Activated CD4-positive, alpha-beta T cell treated with anti-CD3 and anti-CD28 coated beads for 24 hours (primary cell): ENCODE results near the gene IRF2BP2.
A peak's percentile ranks its signal among the peaks of the same experiment; 100 is the strongest.
"Not testable (repeated sequence)": the region's sequence is repeated elsewhere in the genome, so short reads cannot be mapped to it uniquely, and the experiment has no call there.

Experiments used
- DNase-seq, 2 donors: peaks; one replicate each; pipeline ENCODE4 v3.0.0-alpha.2; 2020; ENCODE audit warnings: low read depth in 2 of 2

Gene IRF2BP2

DNA sequence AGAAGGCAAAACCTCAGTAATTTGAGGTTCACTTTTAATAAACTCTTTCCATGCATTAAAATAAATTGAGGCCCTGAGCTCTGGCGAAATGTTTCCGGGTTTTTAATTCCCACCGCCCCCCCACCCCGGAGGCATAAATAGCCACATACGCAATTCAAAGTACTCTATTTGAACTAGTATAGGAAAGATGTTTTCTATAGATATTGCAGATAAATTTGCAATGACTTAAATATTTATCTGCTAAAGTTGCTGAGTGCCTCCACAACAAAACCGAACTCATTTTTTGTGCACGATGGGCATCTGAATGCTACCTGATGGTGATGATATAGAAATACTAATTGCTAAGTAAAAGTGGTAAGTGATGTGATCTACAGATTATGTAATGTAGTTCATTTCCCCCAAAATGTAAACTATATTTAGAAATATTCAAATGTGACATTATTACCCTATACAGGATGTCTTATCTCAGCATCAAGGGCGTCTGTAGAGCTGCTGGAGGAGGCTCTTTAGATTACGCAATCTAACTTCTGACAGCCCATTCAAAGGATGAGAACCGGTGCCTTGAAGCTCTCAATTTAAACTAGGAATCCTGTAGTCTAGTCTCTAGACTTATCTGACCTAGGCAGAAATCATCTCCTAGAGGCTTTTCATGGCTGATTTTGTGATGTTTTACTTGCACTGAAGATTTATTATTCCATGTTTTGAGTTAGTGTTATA lies 8.5 kb downstream of the IRF2BP2 start:
- no peak for DNase-seq

DNA sequence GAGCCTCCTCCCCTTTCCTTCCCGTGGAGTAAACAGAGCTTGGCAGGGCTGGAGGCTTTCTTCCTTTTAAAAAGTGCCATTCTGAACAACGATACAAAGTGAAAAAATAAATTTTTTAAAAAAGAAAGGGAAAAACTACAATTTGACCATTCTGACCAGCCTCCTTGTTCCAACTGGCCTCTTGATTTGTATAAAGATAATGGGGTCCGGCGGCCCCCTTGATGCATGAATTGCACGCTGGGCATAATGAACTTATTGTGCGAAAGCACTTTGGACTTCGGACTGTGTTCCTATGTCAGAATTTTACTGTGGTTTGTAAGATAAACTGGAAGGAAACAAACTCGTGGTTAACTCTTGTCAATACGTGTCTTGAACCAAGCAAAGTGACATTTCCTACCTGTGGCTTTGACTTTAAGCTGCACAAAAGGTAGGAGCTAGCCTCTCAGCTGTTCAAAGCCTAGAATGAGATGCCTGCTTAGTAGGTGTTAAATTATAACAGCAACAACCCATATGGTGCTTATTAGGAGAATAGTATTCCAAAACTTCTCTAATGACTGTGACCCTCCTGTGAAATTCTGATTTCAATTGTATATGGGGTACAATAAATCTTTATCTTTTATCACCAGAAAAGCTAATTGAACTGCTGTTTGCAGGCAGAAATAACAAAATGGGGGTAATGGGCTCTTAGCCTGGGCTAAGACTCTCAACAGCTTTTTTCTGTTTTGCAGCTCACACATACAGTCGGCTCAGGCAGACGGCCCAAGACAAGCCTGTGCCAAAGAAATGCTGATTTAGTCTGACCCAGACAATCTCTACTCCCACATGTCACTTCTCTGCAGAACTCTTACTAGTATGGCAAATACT lies 9.3 kb downstream of the IRF2BP2 start:
- no peak for DNase-seq

DNA sequence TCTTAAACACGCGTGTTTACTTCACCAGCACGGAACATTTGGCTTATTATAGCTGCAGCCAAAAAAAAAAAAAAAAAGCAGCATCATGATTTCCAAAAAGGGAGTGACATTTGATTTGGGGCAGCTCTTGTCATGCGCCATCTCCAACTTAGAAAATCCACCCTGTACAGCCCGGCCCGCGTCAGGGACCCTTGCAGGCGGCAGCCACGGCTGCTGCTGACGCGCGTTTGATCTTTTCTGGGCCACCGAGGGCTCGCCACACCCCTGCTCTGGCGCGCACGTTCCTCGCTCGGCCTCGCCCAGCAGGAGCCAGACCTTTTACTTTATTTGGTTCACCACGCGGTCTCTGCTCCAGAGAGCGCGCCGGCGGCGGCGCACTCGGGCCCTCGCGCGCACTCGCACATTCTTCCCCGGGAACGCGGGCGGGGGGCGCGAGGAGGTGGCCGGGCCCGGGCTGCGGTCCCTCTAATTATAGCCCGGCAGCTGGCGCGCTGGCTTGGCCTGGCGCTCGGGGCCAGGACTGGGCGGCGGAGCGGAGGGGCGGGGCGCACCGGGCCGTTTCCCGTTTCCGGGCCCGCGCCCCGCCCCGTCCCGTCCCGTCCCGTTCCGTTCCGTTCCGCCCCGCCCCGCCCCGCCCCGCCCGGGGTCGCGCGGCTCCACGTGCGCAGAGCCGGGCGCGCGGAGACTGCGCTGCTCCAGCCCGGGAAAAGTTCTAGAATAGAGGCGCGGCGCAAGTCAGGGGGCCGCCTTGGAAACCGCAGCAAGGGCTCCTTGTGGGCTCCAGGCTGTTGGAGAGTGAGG lies 10.2 kb downstream of the IRF2BP2 start:
- DNase-seq: peak; percentile 56 to 70

DNA sequence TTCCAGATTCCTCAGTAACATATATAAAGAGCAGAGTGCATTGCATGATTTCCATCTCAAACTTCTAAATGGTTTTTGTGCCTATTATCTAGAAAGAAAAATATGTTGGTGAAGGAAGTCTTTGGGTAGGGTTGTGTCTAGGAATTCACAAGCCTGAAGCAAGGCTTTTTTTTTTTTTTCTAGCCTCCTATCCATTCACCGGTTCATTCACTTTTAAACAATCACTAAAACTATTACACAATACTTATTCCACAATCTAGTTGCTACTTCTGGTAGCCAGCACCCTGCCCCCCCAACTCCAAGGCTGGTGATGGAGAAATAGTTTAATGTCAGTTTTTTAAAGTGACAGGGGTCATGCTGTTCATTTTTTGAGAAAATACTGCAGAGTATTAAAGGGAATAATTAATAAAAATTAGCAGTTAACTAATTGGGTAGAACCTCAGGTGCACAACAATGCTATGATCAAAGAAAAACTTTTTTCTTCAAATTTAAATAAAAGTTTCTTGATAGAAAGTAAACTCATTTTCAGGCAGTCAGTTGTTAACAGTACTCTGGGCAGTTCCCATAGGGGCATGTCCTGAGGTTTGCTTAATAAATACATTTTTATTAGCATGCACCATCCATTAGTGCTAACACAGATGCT lies 10.9 kb downstream of the IRF2BP2 start:
- DNase-seq: no peak

DNA sequence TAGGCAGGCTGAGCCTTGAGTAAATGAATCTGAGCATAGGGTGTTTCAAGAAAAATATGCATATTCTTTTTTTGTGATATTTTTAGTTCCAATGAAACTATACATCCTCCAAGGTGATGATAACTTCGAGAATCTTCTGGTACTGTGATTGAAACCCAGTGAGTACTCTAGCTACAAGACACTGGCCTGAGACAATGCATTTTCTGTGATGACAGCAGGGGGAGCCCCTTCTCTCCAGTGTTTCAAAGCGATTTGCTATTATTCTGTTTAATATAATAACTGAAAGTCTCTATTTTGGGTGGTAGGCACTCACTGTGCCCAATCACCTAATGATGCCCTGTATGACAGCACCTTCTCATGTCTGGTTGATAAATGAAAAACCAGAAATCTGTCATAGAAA lies 12.1 kb downstream of the IRF2BP2 start:
- DNase-seq: peak in 1 of 2 donors; percentile 43

DNA sequence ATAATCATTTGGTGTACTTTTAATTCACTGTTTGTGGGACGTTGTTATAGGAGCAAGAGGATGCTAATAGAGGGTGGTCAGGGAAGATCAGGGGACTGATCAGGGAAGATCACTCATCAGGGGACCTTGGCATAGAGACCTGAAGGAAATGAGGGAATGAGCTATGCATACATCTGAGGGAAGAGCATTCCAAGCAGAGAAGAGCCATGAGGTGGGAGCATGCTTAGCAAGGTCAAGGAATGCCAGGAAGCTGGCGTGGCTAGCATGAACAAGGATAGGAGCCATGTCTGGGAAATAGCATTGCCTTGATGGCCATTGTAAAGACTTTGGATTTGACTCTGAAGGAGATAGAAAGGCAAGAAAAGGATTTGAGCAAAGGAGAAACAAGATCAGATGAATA lies 14.1 kb downstream of the IRF2BP2 start:
- DNase-seq: no peak

DNA sequence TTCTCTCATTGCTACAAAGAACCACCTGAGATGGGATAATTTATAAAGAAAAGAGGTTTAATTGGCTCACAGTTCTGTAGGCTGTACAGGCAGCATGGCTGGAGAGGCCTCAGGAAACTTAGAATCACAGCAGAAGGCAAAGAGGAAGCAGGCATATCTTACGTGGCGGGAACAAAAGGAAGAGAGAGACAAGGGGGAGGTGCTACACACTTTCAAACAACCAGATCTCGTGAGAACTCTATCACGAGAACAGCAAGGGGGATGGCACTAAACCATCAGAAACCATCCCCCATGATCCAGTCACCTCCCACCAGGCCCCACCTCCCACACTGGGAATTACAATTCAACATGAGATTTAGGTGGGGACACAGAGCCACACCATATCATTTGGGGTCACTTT lies 15.4 kb downstream of the IRF2BP2 start:
- not testable (repeated sequence) for DNase-seq

DNA sequence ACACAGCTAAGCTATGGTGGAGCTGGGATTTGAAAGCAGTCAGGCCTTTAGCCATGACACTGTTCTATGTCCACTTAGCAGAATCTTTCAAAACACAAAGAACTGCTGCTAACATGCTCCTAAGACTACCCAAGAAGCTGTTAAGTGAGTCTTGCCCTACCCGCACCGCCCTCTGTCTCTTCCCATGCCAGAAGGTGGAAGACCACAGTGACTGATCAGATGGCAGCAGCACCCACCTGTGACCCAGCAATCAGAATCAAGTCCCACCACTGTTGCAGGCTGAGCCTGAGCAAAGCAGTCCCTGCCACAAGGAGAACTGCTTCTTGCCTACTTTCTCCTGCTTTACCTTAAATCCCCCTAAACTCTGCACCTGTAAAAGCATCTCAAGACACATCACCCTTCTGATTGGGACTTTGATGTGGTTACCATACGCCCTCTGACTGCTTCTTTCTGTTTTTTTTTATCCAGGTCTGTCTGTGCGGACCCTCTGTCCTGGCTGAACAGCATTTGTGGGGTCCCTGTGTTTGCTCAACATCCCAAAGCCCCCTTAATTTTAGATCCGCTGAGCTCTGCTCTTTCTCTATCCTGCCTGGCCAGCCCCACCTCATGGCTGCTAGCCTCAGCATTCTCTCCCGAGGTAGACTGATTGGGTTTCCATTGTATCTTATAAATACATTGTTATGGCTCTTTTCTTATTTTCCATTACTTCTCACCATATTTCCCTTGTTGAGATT lies 16.0 kb downstream of the IRF2BP2 start:
- no peak for DNase-seq

DNA sequence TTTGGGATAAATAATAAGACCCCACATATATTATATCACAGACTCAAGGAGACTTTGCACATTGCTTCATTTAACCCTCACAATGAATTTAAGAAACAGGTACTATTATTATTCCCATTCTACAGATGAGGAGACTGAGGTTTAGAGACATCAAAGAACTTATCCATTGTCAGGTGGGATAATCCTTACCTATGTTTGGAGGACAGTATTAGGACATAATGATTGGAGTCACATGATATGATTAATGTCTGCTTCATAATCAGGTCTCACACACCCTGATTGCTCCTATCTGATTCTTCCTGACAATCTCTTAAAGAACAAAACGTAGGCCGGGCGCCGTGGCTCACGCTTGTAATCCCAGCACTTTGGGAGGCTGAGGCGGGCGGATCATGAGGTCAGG lies 16.9 kb downstream of the IRF2BP2 start:
- no peak for DNase-seq

DNA sequence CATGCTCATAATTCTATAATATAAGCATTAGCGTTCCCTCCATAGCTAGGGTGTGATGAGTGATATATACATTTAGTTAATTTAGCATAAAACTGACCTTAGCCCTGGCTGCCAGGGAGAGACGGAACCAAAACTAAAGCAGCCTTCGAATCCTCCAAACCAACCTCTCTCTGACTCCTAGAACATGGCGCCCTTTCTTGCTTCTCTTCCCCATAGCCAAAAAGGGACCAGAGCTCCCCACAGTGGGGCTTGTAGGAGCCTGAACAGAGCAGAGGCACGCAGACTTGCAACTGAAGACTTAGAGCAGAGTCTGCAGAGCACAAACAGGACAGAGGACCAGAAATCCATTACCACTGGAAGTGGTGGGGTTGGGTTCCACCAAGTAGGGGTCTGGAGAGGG lies 17.7 kb downstream of the IRF2BP2 start:
- no peak for DNase-seq

DNA sequence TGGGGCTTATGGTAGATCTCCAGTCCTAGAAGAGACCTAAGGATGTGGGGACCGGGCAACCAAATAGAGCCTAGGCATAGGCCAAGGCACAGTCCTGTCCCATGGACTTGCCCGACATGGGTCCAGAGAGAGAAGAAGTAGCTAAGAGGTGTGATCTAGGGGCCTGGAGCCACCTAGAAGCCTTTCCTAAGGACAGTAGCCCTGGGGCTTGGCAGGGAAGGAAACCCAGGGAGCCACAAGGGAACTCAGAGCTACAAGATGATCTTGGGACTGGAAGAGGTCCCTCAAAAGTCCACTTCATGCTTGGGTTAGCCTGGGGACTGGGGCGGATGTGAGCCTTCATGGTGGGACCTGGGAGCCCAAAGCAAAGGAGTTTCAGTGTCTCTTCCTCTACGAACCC lies 18.8 kb downstream of the IRF2BP2 start:
- no peak for DNase-seq

DNA sequence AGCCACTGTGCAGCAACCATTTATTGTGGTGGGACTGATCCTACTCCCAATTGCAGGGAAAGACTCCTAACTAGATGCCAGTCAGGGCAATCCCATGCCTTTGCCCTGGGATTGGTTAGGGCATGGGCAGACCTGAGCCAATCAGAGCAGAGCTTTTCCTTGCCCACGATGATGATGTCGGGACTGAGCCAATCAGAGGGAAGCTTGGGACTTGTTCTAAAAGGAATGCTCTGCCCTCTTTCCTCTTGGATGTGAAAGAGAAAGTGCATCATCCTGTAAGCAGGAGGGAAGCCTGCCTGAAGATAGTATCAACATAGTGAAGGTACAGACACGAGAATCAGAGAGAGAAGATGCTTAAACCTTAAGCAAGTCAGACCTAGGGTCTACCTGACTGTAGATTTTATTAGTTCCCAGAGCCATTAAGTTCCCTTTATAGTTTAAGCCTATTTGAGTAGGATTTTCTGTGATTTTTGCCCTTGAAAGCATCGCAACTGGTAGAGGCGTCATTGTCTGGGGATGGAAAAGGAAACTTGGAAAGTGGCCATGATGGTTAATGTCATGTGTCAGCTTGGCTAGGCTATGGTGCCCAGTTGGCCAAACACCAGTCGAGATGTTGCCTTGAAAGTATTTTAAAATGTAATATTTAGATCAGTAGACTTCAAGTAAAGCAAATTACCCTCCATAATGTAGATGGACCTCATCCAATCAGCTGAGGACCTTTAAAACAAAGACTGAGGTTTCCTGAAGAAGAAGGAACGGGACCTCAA lies 19.9 kb downstream of the IRF2BP2 start:
- no peak for DNase-seq

DNA sequence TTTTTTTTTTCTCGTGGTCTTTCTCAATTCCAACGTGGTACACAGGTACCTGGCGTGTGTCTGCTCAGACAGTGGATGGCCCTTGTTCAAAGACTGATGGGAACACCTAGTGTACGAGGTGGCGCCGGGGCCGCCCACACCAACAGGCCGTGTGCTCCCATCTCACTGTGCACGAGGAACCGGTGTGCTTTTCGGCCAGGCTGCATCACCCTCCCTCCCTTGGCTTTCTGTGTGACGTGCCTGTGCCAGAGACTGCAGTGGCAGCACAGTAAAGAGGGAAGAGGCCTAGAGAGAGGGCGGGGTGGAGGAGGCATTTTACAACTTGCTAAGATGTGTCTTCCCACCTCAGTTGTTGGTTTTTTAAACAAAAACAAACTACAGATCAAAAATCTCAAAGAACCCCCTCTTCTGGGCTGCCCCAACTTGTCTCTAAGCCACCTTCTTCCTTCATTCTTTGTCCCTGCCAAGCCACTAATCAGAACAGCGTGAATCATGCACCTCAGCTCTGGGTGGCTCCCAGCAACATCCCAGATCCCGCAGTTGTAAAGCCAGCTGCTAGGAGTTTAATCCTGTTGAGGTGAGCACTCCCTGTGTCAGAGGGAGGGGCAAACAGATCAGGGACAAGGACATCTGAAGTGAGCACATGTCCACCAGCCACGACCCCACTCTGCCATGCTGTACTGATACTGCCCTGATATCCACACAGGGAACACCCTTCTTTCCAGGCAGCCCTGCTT lies 20.7 kb downstream of the IRF2BP2 start:
- DNase-seq: no peak

DNA sequence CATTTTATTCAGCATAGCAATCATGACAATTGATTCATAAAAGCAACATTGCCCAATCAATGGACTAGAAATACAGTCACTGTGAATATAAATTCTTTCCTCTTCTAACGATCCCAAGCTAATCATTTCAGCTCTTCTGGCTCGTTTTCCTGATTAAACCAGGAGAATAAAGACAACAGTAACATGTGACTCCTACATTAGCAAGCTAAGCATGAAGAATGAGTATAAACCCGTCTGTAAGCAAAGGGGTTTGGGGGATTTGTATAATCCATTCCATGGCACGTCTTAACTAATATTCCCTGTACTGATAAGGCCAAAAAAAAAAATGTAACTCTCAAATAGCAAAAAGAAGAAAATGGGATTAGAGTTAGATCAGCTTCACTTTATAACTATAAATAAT lies 21.6 kb downstream of the IRF2BP2 start:
- DNase-seq: no peak

DNA sequence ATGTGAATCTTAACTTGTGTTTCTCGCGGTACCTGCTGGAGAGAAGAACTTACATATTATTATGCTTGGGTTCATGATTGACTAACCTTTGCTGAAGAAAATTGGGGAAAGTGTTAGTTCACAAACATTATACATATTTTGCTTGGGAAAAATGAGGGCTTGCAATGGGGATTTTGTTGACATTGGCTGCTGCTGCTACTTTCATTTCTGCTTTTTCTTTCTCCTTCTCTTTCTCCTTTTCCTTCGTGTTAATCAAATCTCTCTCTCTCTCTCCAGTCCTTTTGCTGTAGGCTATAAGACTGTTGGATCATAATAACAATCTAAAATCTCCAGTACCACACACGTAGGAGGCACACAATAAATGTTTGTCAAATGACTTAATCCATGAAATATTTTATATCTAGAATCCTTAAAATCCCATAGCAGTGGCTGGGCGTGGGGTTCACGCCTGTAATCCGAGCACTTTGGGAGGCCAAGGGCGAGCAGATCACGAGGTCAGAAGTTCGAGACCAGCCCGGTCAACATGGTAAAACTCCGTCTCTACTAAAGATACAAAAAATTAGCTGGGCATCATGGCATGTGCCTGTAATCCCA lies 23.0 kb downstream of the IRF2BP2 start:
- no peak for DNase-seq

DNA sequence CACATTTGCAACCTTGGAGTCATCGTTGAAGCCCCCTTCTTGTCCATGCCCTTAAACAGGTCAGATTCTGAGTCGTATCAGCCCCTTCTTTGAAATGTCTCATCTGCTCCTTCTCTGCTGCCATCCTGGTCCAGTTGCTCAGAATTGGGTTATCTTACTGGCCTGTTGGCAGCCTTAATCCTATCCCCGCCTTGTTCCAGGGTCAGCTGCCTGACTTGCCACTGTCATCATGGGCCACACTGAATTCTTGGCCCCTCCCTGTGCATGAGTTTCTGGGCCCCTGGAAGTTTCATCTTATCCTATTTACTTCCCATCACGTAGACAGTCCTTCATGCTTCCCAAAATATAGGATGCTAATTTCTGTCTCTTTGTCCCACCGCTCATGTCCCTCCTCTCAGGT lies 23.7 kb downstream of the IRF2BP2 start:
- DNase-seq: no peak

DNA sequence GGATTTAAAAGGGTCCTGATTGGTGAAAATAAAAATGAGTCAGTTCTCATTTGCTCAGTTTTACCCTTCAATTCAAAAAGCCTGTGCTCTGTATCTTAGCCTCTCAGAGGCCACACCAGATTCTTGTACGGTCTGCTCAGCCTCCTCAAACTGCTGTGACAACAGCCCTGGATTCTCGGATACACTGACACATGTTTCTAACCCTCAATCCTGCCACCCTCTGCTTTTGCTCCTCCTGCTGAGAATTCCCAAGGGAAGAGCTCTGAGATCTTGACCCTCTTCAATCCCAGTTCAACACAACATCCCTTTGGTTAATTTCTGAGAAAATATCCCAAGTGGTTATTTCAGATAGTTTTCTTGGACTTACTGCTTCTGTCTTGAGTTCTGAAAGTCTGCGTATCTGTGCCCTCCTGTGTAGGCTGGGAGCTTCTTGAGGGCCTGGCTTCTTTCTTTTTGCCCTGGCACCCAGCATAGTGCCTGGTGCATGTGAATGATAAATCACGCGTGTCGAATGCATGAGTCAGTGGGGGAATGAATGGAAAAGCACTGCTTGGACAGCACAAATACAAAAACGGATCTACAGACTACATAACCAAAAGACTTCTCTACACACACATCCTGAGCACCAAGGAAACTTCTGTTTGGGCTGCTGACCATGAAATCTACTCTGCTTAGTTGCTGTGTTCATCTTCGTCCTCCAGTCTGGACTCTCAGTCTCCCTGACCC lies 24.5 kb downstream of the IRF2BP2 start:
- no peak for DNase-seq

DNA sequence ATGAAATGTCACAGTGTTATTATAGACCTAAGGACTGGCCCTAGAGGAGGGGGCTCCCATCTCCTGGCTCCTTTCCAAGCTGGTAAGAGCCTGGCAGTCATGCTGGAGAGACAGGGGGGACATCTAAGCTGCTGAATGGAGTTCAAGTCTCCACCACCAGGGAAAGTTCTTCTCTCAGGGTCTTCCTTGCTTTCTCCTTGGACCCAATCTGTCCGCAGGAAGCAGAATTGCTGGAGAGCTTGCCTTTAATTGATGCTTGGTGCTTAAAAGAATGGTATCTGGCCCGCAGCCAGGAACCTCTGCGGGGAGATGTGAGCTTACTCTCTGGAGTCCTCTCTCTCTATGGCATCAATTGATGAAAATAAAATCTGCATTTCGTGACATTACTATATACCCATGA lies 25.1 kb downstream of the IRF2BP2 start:
- DNase-seq: no peak

DNA sequence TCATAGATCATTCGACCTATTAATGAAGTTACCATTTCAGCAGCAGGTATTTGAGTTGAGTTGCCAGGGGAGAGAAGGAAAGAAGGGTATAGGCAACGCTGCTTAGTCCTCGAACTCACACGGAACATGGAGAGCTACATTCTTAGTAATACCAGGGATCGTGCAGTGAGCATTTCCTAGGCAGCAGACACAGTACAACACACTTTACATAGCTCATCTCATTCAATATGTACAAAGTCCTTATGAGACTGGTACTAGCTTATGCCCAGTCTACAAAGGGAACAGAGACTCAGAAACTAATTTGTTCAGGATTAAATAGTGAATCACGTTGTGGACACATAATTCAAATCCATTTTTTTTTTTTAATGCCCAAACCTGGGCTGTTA lies 25.6 kb downstream of the IRF2BP2 start:
- no peak for DNase-seq
